ENCODE measurements around the gene FMN2.
A peak's percentile ranks its signal among the peaks of the same experiment; 100 is the strongest.
"Not testable (repeated sequence)": the region's sequence is repeated elsewhere in the genome, so short reads cannot be mapped to it uniquely, and the experiment has no call there.

Gene FMN2

DNA sequence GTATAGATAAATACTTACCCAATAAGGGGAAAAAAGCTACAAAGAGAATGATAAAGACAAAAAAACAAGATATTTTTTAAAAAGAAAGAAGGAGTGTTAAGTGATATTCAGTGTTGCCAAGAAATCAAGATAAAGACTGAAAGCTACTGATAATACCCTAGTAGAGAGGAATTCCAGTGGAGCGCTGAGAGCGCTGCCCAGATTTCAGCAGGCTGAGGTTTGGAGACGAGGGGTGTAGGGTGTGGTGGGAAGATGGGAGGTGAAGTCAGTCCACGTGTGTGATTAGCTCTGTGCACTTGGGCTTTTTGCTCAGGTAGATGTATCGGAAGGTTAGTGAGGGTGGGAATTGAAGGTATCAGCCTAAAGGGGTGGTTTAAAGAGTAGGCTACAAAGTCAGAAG, 47.8 kb downstream of the FMN2 start:
- no peak for DNase-seq

DNA sequence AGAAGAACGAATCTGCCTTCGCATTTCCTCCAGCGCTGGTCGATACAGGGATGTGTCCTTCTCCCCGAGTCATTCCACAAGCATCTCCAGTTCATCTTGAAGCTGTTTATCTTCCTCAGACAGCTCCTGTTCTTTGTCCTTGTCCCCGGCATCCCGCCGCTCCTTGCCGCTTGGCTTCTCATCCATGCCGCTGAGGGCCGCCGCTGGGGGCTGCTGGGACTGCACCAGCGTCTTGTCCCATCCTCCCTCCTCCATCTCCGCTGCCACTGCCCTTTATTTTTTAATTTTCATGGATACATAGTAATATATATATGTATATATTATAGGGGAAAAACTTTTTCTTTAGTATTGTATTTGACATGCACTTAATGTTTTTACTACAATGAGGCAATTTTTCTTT, 53.4 kb downstream of the FMN2 start:
- DNase-seq: no peak

DNA sequence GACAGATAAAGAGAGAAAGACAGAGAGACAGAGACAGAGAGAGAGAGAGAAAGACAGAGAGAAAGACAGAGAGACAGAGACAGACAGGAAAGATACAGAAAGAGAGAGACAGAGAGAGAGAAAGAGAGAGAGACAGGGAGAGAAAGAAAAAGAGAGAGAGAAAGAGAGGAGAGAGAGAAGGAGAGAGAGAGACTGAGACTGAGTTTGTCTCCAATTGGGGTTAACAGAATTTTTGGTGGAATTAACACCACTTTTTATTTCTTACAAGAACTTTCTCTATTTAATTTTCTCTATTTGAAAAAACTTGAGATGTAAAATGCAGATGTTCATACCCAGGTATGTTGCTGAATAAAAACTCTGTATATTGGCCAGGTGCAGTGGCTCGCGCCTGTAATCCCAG, 56.6 kb downstream of the FMN2 start:
- DNase-seq: no peak

DNA sequence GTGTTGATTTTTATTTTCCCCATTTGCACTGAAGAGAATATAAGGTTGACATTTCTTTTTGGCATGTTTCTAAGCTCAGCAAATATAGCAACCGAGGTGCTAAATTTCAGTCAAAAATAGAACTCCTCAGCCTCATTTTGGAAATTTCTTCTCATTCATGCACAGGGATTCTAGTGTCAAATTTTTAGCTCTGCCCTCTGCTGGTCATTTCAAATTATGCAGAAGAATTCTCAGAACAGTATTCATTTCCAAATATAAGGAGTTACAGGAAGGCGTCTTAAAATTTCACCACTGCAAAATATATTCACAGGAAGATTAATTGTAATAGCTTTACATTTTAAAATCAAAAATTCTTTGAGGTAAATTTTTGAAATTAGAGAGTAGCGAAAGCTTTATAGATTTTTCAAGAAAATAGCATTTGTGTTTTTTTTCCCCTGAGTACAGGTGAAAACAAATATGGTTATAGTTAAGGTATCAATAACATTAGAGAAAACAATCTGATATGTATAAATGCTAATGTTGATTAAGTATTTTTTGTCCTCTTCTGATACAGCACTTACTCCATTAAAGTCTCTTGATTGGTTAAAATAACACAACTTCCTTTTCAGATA, 57.9 kb downstream of the FMN2 start:
- DNase-seq: no peak

DNA sequence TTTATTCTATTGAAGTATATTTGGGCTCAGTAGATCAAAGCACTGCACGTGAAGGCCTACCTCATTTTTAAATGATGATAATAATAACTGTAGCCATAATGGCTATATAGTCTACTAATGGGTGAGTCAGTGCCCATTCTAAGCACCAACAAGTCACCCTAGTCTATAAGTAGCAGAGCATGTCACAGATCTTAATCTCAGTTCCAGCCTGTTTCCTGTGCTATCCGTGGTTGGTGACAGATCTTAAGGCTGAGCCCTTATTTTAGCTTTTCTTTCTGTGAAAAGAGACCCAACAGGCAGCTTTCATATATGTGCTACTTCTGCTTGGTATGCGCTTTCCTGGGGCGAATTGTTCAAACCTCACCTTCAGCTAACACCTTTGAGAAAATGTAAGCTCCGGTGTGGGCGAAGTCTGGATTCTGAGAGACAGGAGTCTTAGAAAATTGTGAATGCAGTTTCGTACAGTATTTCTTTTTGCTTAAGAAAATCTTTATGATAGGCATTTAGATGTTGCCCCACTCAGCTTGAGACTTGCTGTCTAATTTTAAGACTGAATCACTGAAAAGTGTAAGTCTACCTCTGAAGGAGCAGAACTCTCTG, 59.6 kb downstream of the FMN2 start:
- no peak for DNase-seq

DNA sequence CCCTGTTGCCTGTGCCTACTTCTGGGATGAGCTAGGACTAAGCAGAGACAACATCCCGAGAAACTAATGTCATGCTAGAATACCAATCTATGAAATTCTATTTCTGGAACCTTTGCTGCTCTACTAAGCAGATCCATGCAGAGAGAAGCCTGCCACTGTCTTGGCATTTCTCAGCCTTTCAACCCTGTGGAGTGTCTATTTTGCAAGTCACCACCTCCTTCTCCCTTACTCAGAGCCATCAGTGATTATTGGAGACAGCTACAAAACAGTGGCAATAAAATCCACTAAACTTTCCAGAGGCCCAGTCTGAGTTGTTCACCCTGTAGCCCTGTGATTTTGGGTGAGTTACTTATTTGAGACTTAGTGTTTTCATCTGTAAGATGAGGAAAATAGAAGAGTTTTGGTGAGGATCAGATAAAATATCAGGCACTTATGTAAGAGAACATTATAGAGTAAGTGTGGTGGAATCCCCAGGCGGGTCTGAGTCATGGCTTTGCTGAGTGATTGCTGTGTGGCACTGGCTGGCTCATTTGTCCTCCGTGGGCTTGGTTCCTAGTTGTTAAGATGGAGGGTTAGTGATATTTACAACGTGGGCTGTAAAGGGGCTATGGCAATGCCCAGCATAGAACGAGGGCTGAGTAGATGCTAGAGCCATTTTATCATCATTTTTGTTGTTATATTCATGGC, 61.1 kb downstream of the FMN2 start:
- no peak for DNase-seq

DNA sequence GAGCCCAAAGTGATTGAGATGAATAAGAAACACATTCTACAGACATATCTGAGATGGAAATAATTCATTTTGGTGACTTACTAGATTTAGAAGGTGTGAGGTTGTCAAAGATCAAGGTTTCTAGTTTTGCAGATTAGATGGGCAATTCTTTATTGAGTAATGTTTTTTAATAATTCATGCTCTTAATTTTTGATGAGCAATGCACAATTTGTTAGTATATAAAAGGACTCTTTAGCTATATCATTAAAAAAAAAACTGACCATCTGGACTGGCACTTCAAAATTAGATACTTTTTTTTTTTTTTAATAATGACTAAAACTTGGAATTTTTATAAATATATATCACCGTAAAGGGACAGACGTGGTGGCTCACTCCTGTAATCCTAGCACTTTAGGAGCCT, 63.9 kb downstream of the FMN2 start:
- DNase-seq: no peak

DNA sequence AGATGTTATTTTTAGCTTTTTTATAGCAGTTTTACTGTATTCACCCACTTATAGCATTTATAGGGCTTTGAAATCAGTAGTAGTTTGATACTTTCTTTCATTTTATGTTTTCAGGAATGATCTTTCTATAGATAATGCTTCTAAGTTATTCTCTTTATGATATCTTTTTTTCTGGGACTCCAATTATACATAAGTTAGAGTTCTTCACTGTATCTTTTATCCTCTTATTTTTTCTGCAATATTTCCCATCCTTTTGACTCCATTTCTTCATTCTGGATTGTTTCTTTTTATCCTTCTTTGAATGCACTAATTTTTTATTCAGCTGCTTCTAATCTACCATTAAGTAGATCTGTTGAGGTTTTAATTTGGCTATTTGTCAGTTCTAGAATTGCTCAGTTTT, 73.1 kb downstream of the FMN2 start:
- no peak for DNase-seq

DNA sequence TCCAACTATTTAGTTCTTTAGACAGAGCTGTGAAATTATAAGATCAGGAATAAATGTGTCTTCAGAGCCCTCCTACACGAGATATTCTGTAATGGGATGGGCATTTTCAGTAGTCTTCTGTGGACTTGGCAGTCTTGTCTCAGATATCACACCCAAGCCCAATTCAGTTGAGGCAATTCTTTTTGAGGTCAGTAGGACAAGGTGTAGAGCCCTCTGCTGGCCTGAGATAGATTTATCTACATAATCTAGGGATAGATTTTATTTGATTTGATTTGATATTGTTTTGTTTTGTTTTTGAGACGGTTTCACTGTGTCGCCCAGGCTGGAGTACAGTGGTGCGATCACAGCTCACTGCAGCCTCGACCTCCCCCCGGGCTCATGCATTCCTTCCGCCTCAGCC, 77.5 kb downstream of the FMN2 start:
- no peak for DNase-seq

DNA sequence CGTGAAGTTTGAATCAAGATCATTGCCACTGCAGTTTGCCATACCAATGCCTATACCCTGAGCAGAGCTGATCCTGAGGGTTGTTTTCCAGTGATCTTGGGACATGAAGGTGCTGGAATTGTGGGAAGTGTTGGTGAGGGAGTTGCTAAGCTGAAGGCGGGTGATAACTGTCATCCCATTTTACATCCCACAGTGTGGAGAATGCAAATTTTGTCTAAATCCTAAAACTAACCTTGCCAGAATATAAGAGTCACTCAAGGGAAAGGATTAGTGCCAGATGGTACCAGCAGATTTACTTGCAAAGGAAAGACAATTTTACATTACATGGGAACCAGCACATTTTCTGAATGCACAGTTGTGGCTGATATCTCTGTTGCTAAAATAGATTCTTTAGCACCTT, 78.6 kb downstream of the FMN2 start:
- no peak for DNase-seq

DNA sequence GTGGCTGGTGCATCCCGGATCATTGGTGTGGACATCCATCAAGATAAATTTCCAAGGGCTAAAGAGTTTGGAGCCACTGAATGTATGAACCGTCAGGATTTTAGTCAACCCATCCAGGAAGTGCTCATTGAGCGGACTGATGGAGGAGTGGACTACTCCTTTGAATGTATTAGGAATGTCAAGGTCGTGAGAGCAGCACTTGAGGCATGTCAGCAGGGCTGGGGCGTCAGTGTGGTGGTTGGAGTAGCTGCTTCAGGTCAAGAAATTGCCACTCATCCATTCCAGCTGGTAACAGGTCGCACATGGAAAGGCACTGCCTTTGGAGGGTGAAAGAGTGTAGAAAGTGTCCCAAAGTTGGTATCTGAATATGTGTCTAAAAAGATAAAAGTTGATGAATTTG, 79.1 kb downstream of the FMN2 start:
- DNase-seq: no peak

DNA sequence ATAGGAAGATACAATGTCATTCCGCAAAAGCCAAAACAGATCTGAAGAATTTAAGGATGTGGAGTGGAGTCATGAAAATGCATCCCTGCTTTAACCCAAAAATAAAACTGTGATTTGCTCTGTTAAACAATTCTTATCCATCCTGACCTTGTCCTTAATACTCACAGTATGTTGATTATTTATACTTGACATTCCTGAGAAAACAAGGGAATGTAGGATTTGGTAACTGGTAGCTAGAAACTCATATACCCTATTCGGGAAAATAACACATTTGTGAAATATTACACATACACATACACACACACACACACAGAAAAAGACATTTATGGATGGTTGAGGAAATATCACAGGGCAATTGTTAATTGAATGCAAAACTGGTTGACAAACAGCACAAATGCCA, 80.2 kb downstream of the FMN2 start:
- DNase-seq: no peak

DNA sequence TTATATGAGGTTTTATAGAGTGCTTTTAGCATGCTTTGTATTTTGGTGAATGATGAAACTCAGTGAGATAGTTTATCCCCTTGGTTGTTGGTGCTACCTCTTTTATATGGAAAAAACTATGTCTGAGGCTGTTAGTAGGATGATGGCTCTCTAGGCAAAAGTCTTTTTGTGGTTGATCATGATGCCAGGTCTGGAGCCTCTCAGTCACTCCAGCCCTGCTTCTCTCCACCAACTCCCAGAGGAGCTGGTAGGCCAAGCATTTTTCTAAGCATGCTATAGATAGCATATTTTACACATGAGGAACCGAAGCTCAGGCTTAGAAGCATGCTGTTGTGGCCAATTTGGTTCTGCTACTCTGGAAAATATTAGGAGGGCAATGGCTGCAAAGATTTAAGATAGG, 82.2 kb downstream of the FMN2 start:
- DNase-seq: no peak

DNA sequence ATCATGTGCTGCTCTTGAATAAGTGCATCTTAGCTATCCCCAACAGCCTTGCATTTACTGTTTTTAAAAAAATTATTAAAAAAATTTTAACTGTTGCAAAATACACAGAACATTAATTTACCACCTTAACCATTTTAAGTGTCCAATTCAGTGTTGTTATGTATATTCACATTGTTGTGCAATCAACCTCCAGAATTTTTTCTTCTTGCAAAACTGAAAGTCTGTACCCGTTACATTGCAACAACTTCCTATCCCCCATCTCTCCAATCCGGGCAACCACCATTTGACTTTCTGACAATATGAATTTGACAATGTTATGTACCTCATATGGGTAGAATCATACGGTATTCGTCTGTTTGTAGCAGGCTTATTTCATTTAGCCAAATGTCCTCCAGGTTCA, 83.1 kb downstream of the FMN2 start:
- no peak for DNase-seq

DNA sequence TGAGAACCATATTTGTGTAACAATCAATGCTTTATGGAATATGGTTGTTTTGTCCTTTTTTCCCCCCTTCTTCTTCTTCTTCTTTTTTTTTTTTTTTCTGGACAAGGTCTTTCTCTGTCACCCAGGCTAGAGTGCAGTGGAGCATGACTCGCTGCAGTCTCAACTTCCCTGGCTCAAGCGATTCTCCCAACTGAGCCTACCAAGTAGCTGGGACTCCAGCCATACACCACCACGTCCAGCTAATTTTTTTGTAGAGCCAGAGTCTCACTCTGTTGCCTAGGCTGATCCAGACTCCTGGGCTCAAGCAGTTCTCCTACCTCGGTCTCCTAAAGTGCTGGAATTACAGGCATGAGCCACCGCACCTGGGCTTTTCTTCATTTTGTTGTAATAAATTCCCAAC, 86.7 kb downstream of the FMN2 start:
- DNase-seq: no peak

DNA sequence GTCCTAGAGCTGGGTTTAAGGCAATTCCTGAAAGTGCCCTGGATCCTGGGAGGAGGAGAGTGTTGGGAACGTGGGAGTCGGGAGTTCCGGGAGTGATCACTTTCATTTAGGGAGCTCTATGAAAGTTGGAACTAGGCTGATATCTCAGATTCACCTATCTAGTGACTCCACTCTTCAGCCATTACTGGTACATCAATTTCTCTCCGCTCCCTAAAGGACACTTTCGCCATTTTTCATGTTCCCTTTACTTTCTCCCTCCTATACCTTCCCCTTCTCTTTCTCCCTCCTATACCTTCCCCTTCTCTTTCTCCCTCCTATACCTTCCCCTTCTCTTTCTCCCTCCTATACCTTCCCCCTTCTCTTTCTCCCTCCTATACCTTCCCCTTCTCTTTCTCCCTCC, 93.0 kb downstream of the FMN2 start:
- DNase-seq: not testable (repeated sequence)

DNA sequence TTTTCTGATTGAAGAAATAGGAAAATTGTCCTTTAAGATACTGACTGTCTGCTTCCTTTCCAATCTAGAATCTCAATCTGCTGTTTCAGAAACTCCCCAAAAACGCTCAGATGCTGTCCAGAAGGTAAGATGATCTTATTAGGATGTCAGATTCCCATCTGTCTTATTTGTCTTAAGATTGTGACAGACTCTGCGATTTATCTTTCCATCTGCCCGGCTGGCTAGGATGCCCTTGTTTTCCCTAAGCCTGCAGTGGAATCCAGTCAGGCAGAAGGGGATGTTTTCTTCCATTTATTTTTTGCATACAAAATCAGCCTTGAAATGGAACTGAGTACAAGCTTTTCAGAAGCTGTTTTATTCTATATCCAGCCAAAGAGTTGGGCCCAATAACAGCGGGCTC, 96.5 kb downstream of the FMN2 start:
- no peak for DNase-seq

DNA sequence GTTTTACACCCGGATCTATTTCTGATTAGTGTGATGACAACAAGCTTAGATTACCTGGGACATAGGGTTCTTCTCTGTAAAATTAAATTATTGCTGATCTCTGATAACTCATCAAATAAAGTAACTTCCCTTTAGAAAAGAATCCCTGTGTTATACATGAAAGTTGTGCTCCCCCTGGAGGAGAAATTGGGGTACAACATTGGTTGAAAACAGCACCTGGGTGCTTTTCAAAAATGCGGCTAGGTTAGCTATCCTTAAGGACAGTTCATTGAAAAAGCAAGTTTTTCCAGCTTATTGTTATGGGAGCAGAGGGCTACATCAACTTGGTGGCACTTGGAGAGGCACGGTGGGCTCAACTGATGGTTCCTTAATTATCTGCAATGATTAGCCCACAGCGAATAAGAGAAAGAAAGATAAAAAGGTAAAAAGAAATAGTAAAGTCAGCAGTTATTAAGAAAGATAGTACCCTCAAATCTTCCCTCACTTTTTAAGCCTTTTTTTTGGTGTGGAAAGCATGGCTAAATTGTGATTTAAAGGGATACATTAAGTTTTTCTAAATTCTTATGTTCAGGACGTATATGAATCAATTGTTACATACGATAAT, 97.8 kb downstream of the FMN2 start:
- peak; percentile 7 for DNase-seq

DNA sequence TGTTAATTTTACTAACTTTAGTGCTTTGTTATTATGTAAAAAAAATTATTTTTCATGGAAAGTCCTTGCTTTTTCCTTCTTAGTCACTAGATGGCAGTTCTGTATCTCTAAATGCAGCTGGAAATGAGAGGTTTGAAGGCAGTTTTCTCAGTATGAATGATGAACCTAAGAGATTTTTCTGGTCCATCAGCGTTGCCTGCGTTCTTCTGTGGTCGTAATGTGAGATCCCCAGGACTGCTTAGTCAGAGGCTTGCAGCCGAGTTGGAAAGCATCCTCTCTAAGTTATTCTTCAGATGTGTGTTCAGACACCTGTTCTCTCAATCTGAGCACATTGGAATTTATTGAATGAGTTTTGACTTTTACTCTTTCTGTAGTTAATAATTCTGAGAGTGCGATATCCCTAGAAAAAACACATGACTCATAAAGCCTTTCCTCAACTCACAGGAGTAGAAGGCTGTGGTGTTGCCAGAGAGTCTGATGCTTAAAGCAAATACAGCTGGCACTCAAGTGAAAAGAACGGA, 99.3 kb downstream of the FMN2 start:
- peak; percentile 14 for DNase-seq

DNA sequence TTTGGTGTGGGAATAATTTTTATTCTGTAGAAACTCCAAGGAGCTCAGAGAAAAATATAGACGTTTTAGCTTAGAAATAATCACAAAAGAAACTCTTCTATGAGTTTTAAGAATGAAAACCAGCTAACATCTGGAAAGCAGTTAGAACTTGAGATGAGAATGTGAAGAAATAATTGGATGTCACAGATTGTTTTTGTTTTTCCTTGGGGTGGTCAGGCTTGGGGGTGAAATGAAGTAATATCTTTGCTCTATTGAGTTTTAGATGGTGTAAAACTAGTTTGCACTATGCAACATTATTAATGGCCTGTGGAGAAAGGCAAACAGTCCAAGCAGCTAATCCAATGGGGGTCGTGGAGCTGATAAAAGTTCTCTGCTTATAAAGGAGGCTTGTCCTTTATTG, 101.2 kb downstream of the FMN2 start:
- DNase-seq: no peak

DNA sequence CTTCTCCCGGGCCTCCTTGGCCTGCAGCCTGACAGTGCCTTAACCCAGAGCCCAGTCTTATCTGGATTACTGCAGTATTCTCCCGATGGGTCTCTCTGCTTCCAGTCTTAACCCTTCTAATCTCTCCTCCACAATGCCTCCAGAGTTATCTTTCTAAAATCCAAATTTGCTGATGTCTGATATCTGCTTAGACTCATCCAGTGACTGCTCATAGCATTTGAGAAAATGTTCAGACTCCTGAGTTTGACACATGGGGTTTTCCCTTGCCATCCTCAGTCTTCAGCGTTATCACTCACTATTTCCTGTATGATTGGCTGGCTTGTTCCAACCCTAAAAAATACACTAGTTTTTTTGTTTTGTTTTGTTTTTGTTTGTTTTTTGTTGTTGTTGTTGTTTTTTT, 102.0 kb downstream of the FMN2 start:
- no peak for DNase-seq

DNA sequence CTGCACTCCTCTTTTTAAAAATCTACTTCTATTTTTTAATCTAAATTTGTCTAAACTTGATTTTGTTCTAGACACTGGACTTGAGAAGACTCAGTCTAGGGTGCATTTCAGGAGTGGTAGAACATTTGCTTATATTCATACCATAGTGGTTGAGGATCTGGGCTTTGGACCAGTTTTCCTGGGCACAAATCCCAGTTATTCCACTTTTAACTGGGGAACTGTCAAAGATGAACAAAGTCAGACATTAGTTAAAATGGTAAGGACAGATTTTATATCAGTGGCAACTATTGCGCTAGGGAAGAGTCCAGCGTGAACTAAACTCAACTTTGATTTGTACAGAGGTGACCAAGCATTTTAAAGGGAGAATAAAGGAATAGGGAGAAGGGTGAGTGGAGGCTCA, 102.4 kb downstream of the FMN2 start:
- no peak for DNase-seq

DNA sequence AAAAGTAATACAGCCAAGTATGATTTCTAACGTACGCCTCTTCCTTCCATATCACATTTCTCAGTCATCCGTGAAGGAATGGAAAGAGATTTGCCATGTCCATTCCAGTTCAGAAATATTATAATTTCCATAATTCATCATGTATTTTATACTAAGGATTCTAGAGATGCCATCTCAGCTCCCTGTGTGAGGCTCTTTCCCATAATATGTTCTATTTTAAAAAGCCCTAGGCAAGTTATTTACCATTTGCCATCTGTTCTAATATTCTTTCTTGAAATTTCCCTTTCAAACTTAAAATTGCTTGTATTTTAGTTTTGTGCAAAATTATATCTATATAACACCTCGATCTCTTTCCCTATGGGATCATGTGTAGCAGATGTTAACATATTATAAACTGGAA, 106.7 kb downstream of the FMN2 start:
- DNase-seq: no peak
